ENCODE results near the gene S100A3. TPM values are rescaled to one million over a fixed set of nuclear protein-coding genes. Genes with fewer than 3 reads are reported as not detected.

The S100A3 gene
- total RNA-seq, 2 experiments from 2014 or later = not detected

- peak; percentile 84 for DNase-seq
- ChIA-PET POLR2A (no interaction called here), CTCF (interaction anchor here (0.7 to 4.9 kb wide), 20 partner anchors 9 to 271 kb away, joined by 3 to 38 read pairs (median 4); partner anchors contain the start of genes CHTOP, S100A2, S100A4 and S100A5)
- Mint-ChIP-seq H3K4me3 (no peak overlapping the region), H3K36me3 (ENCODE audit: low read depth) (no peaks in the 10 kb centered on the region), H3K27me3 (no peaks in the 10 kb centered on the region), H3K9me3 (no peaks in the 10 kb centered on the region), H3K4me1 (peaks cover 36% of the 10 kb centered on the region), H3K27ac (peak overlapping the region; percentile 38)
These were observed 38.1 kb downstream of the S100A3 start for GRCh38 chr1:153510984-153511410.

DNA sequence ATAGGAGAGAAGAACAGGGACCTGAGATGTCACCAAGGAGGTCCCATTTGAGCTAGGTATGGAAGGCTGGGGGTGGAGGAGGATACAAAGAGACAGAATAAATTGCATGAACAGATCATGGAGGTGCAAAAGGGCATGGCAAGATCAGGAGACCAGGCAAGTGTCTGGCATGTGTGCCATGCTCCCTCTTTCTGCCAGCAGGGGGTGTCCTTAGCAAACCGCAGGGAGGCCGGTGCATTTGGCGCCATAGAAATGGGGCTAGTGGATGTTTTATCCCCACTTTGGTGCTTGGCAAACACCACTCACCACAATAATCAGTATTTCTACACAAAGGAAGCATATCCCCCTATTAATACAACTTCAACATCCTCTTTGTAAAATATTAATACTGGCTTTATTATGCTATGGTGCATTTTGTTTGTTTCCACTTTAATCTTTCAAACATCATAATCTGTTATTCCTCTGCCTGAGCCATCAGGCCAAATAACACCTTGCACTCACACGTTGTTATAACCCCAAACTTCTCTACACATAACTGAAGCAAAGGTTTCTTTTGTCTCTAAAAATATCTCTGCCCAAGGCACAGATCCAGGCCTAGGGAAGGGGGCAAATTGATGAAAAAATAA, 39.2 kb downstream of the S100A3 start:
- ChIA-PET POLR2A (no interaction called here), CTCF (interaction anchor here (1.1 to 4.9 kb wide), 9 partner anchors 9 to 210 kb away, joined by 3 to 38 read pairs (median 4); partner anchors contain the start of genes S100A2 and S100A6)
- H3K9me3 Mint-ChIP-seq = no peaks in the 10 kb centered on the region
- no peak overlapping the region for H3K27ac Mint-ChIP-seq
- H3K36me3 Mint-ChIP-seq (ENCODE audit: low read depth) = no peaks in the 10 kb centered on the region
- DNase-seq = peak; percentile 73
- H3K4me3 Mint-ChIP-seq = no peak overlapping the region
- no peaks in the 10 kb centered on the region for H3K27me3 Mint-ChIP-seq
- peaks cover 27% of the 10 kb centered on the region for H3K4me1 Mint-ChIP-seq

GRCh38 chr1:153509036-153509435, 40.0 kb downstream of the S100A3 start:
- ChIA-PET POLR2A (no interaction called here), CTCF (interaction anchor here (0.5 to 4.9 kb wide), 8 partner anchors 8 to 140 kb away, joined by 3 to 38 read pairs (median 4); partner anchors contain the start of genes S100A2 and S100A6)
- Mint-ChIP-seq H3K27ac (no peak overlapping the region), H3K4me3 (no peak overlapping the region), H3K4me1 (peaks cover 24% of the 10 kb centered on the region), H3K36me3 (ENCODE audit: low read depth) (no peaks in the 10 kb centered on the region), H3K9me3 (no peaks in the 10 kb centered on the region), H3K27me3 (no peaks in the 10 kb centered on the region)
- no peak for DNase-seq

- Mint-ChIP-seq H3K9me3 (no peaks in the 10 kb centered on the region), H3K27me3 (no peaks in the 10 kb centered on the region), H3K4me1 (peaks cover 19% of the 10 kb centered on the region), H3K4me3 (no peak overlapping the region), H3K36me3 (ENCODE audit: low read depth) (no peaks in the 10 kb centered on the region), H3K27ac (no peak overlapping the region)
- DNase-seq = no peak
- ChIA-PET POLR2A (no interaction called here), CTCF (interaction anchor here (0.5 to 0.8 kb wide), 3 partner anchors 16 to 972 kb away, joined by 3 to 4 read pairs (median 3); no protein-coding TSS in a partner anchor)
These were observed 41.0 kb downstream of the S100A3 start for GRCh38 chr1:153507926-153508583.

- H3K4me3 Mint-ChIP-seq = no peak overlapping the region
- H3K36me3 Mint-ChIP-seq (ENCODE audit: low read depth) = no peaks in the 10 kb centered on the region
- POLR2A ChIA-PET = no interaction called here
- H3K9me3 Mint-ChIP-seq = no peaks in the 10 kb centered on the region
- CTCF ChIA-PET = no interaction called here
- no peak overlapping the region for H3K27ac Mint-ChIP-seq
- DNase-seq = no peak
- peaks cover 17% of the 10 kb centered on the region for H3K4me1 Mint-ChIP-seq
- H3K27me3 Mint-ChIP-seq = no peaks in the 10 kb centered on the region
These were observed 42.1 kb downstream of the S100A3 start for GRCh38 chr1:153506831-153507413.

DNA sequence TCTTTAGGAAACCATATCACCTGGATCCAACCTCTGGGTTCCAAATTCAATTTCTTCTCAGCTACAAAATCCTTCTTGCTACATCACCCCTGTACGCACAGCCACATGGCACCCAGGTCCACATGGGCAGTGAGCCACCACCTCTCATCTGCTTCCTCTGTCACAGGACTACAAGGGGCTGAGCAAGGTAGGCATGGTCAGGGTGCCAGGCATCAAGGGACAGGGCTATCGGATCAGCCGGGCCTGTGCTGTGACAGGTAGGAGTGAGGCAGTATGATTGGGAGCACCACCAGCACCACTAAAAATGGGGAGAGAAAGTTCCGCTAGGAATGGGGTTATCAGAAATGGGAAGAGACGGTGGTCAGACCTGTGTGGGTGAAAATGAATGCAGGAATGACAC, 42.7 kb downstream of the S100A3 start:
- H3K9me3 Mint-ChIP-seq = no peaks in the 10 kb centered on the region
- H3K4me1 Mint-ChIP-seq = peaks cover 13% of the 10 kb centered on the region
- no peak for DNase-seq
- ChIA-PET POLR2A (no interaction called here), CTCF (no interaction called here)
- H3K27me3 Mint-ChIP-seq = no peaks in the 10 kb centered on the region
- H3K4me3 Mint-ChIP-seq = no peak overlapping the region
- no peaks in the 10 kb centered on the region for H3K36me3 Mint-ChIP-seq (ENCODE audit: low read depth)
- H3K27ac Mint-ChIP-seq = no peak overlapping the region

GRCh38 chr1:153505576-153505975, 43.5 kb downstream of the S100A3 start:
- H3K4me1 Mint-ChIP-seq = peaks cover 5% of the 10 kb centered on the region
- no peaks in the 10 kb centered on the region for H3K27me3 Mint-ChIP-seq
- DNase-seq = no peak
- H3K4me3 Mint-ChIP-seq = no peak overlapping the region
- CTCF ChIA-PET = no interaction called here
- no peaks in the 10 kb centered on the region for H3K36me3 Mint-ChIP-seq (ENCODE audit: low read depth)
- H3K27ac Mint-ChIP-seq = no peak overlapping the region
- POLR2A ChIA-PET = no interaction called here
- no peaks in the 10 kb centered on the region for H3K9me3 Mint-ChIP-seq

DNA sequence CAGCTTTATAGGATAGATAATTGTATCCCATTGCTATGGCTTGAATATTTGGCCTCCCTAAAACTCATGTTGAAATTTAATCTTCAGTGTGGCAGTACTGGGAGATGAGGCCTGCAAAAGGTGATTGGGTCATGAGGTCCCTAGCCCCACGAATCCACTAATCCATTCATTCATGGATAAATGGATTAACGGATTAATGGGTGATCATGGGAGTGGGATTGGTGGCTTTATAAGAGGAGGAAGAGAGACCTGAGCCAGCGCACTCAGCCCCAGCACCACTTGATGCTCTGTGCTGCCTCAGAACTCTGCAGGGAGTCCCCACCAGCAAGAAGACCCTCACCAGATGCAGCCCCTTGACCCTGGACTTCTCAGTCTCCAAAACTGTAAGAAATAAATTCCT, 45.3 kb downstream of the S100A3 start:
- ChIA-PET CTCF (interaction anchor here (0.8 to 0.9 kb wide), 2 partner anchors 25 to 130 kb away, joined by 3 to 4 read pairs; no protein-coding TSS in a partner anchor), POLR2A (no interaction called here)
- Mint-ChIP-seq H3K4me3 (no peak overlapping the region), H3K4me1 (no peaks in the 10 kb centered on the region), H3K27ac (no peak overlapping the region), H3K36me3 (ENCODE audit: low read depth) (no peaks in the 10 kb centered on the region), H3K27me3 (peaks cover 11% of the 10 kb centered on the region), H3K9me3 (no peaks in the 10 kb centered on the region)
- no peak for DNase-seq

- H3K27me3 Mint-ChIP-seq = peaks cover 29% of the 10 kb centered on the region
- H3K27ac Mint-ChIP-seq = no peak overlapping the region
- no peaks in the 10 kb centered on the region for H3K36me3 Mint-ChIP-seq (ENCODE audit: low read depth)
- CTCF ChIA-PET = interaction anchor here (1.7 kb wide), 1 partner anchor 14 kb away, joined by 3 read pairs; no protein-coding TSS in a partner anchor
- no peaks in the 10 kb centered on the region for H3K4me1 Mint-ChIP-seq
- no peak for DNase-seq
- H3K4me3 Mint-ChIP-seq = no peak overlapping the region
- POLR2A ChIA-PET = no interaction called here
- H3K9me3 Mint-ChIP-seq = no peaks in the 10 kb centered on the region
These were observed 50.3 kb downstream of the S100A3 start for GRCh38 chr1:153498746-153499145.

Other genes with a start within 250 kb of the S100A3 start
- not detected for gene PGLYRP3, start 236.3 kb downstream of the S100A3 start, total RNA-seq
- not detected for gene PGLYRP4, start 200.4 kb downstream of the S100A3 start, total RNA-seq
- gene S100A9, start 191.4 kb downstream of the S100A3 start, total RNA-seq = under 1 TPM in 1 of 2 experiments, not detected in 1; 0.77 TPM
- not detected for gene S100A12, start 173.6 kb downstream of the S100A3 start, total RNA-seq
- not detected for gene S100A8, start 158.2 kb downstream of the S100A3 start, total RNA-seq
- not detected for gene S100A7A, start 132.7 kb downstream of the S100A3 start, total RNA-seq
- not detected for gene S100A7, start 88.6 kb downstream of the S100A3 start, total RNA-seq
- 100 to 1,000 TPM; 444 to 557 TPM for gene S100A6, start 13.3 kb downstream of the S100A3 start, total RNA-seq
- gene S100A5, start 8.3 kb downstream of the S100A3 start, total RNA-seq = 1 to 10 TPM; 3.0 to 3.8 TPM
- gene S100A4, start 3.5 kb downstream of the S100A3 start, total RNA-seq = 100 to 1,000 TPM; 678 to 905 TPM
- gene S100A2, start 16.6 kb upstream of the S100A3 start, total RNA-seq = 1 to 10 TPM in 1 of 2 experiments, under 1 TPM in 1; 0.50 to 1.8 TPM
- gene S100A16, start 63.9 kb upstream of the S100A3 start, total RNA-seq = not detected
- not detected for gene S100A14, start 67.1 kb upstream of the S100A3 start, total RNA-seq
- gene S100A13, start 78.2 kb upstream of the S100A3 start, total RNA-seq = 1 to 10 TPM; 3.9 to 4.2 TPM
- gene S100A1, start 79.2 kb upstream of the S100A3 start, total RNA-seq = not detected
- 10 to 100 TPM; 96.1 to 98.3 TPM for gene CHTOP, start 84.8 kb upstream of the S100A3 start, total RNA-seq
- gene SNAPIN, start 109.4 kb upstream of the S100A3 start, total RNA-seq = 10 to 100 TPM; 36.1 to 39.6 TPM
- gene ILF2, start 121.7 kb upstream of the S100A3 start, total RNA-seq = 100 to 1,000 TPM; 192 to 223 TPM
- not detected for gene NPR1, start 129.4 kb upstream of the S100A3 start, total RNA-seq
- 10 to 100 TPM; 62.9 to 64.8 TPM for gene INTS3, start 178.8 kb upstream of the S100A3 start, total RNA-seq
- gene SLC27A3, start 226.1 kb upstream of the S100A3 start, total RNA-seq = 10 to 100 TPM; 22.2 to 22.9 TPM